Dermis blood vessel endothelial cell (primary cell): Measurements from ENCODE around the gene SSX2. TPM values are rescaled to one million over a fixed set of nuclear protein-coding genes. Genes with fewer than 3 reads are reported as not detected.
"Not testable (repeated sequence)": the region's sequence is repeated elsewhere in the genome, so short reads cannot be mapped to it uniquely, and the experiment has no call there.

Experiments used
- DNase-seq: peaks from one replicate; pipeline ENCODE4 v3.0.0; 2010
- total RNA-seq: library from RNA; depleted of rRNA; stranded (reverse); fragments of >200 nt; gene quantifications from 2 replicates; pipeline ENCODE4 v1.2.3, GENCODE V29; 2014

The SSX2 gene
- not detected in 2 replicates for total RNA-seq

DNA sequence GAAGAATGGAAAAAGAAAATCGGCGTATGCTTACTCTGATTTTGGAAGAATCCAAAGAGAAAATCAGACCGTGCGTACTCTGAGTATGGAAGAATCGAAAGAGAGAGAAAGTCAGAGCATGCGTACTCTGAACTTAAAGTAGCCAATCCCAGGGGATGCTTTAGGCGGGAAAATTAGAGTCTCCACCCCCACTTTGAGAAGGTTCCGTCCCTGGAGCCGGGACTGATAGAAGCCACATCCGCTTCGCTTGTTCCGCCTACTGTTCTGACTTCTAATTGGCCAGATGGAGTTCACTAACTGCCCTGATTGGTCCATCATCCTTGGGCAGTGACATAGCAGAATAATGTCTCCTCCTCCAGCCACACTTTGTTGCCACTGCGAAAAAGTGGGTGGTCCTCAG, at the start of gene SSX2:
SSX2 (minus strand) TSS at position 101 of the 400 bp plus-strand sequence. CDS start 1,429 bp downstream, outside the sequence.
- DNase-seq, result not testable (repeated sequence)

DNA sequence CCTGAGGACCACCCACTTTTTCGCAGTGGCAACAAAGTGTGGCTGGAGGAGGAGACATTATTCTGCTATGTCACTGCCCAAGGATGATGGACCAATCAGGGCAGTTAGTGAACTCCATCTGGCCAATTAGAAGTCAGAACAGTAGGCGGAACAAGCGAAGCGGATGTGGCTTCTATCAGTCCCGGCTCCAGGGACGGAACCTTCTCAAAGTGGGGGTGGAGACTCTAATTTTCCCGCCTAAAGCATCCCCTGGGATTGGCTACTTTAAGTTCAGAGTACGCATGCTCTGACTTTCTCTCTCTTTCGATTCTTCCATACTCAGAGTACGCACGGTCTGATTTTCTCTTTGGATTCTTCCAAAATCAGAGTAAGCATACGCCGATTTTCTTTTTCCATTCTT, 44.0 kb upstream of the SSX2 start, which contains the start of gene SSX2B:
SSX2B (plus strand) TSS at position 301 of the 400 bp plus-strand sequence. CDS start 1,429 bp downstream, outside the sequence.
- DNase-seq, result not testable (repeated sequence)

DNA sequence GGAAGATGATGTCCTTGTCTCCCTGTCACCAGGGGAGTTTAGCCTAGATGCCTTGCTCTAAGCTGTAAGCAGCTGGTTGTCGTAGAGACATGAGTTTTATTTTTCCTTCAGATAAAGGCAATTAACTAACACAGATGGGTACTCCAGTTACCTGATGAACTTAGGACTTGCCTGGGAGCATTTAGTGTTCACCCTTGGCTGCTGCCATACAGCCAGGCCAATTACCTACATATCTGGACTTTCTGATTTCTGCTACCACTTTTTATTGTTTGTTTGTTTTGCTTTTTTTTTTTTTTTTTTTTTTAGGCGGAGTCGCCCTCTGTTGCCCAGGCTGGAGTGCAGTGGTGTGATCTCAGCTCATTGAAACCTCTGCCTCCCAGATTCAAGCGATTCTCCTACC, 14.9 kb downstream of the SSX2 start:
- not testable (repeated sequence) for DNase-seq

DNA sequence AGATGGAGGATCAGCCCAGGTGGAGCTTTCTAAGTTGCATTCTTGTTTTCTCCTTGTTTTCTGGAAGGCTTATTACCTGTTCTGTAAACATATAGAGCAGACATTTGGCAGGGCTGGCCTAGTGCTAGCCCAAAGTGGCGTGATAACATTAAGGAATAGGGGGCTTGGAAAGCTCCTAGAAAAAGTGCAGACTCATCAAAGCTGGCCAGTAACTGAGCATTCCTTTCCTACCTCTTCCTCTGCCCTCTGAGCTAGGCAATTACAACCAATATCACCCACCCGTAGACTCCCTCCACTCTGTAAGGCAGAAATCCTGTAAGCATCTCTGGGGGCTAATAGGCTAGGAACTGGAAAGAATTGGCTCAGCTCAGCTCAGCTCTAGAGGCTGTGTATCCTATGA, 44.8 kb downstream of the SSX2 start:
- DNase-seq, result not testable (repeated sequence)

DNA sequence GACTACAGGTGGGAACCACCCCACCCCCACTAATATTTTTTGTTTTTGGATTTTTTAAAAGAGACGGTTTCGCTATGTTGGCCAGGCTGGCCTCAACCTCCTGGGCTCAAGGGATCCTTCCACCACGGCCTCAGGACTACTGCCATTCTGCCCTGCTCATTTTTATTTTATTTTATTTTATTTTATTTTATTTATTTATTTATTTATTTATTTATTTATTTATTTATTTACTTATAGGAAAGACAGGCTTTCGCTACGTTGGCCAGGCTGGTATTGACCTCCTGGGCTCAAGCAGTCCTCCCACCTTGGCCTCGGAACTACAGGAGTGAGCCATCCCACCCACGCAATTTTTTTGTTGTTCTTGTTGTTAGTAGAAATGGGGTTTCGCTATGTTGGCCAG, 51.5 kb downstream of the SSX2 start:
- not testable (repeated sequence) for DNase-seq

- DNase-seq, result not testable (repeated sequence)
Observed at GRCh38 chrX:52654800-52655199, 52.2 kb downstream of the SSX2 start, which contains the start of gene SSX7. SSX7 (minus strand) TSS chrX:52654900; CDS start chrX:52653472, 1,428 bp downstream.

- DNase-seq, result not testable (repeated sequence)
Observed at GRCh38 chrX:52650676-52651075, 56.3 kb downstream of the SSX2 start.

- DNase-seq, result peak; percentile 2
Observed at GRCh38 chrX:52648956-52649355, 58.0 kb downstream of the SSX2 start.

Other genes with a start within 250 kb of the SSX2 start
- not detected in 2 replicates for gene XAGE1A, start 211.4 kb downstream of the SSX2 start, total RNA-seq
- gene XAGE1B, start 190.1 kb downstream of the SSX2 start, total RNA-seq, result not detected in 2 replicates
- not detected in 2 replicates for gene SSX7, start 52.3 kb downstream of the SSX2 start, total RNA-seq
- not detected in 2 replicates for gene SSX2B, start 44.1 kb upstream of the SSX2 start, total RNA-seq
- gene SPANXN5, start 90.2 kb upstream of the SSX2 start, total RNA-seq, result not detected in 2 replicates
- gene XAGE5, start 104.1 kb upstream of the SSX2 start, total RNA-seq, result not detected in 2 replicates
- gene XAGE3, start 160.9 kb upstream of the SSX2 start, total RNA-seq, result not detected in 2 replicates
- gene FAM156B, start 190.2 kb upstream of the SSX2 start, total RNA-seq, result 6.7 and 10.4 TPM in 2 replicates